Sigmoid colon (tissue), 7 donors: Measurements from ENCODE around the gene RAP1A. TPM values are rescaled to one million over a fixed set of nuclear protein-coding genes. Genes with fewer than 3 reads are reported as not detected.

Source experiments
- DNase-seq: peaks from one replicate; pipeline ENCODE4 v3.0.0-alpha.2; 2019
- H3K27ac ChIP-seq, 4 donors: fragments of 200-600 bp; sonication (generic); one replicate each; pipeline ENCODE4 v1.5.1; 2016 to 2019; ENCODE audit warnings: mild to moderate bottlenecking in 1 of 4
- H3K27me3 ChIP-seq, 3 donors: fragments of 200-600 bp; sonication (generic); one replicate each; pipeline ENCODE4 v1.5.1; 2019; ENCODE audit warnings: mild to moderate bottlenecking in 1 of 3
- H3K36me3 ChIP-seq, 4 donors: fragments of 200-600 bp; sonication (generic); one replicate each; pipeline ENCODE4 v1.5.1; 2016 to 2019
- H3K4me1 ChIP-seq, 4 donors: fragments of 200-600 bp; sonication (generic); one replicate each; pipeline ENCODE4 v1.5.1; 2017 to 2019
- H3K4me3 ChIP-seq, 4 donors: fragments of 200-600 bp; sonication (generic); one replicate each; pipeline ENCODE4 v1.5.1; 2017 to 2019; ENCODE audit warnings: mild to moderate bottlenecking in 2 of 4, moderate library complexity in 1 of 4
- H3K9me3 ChIP-seq, 4 donors: fragments of 200-600 bp in 3 of 4; sonication (generic) in 3 of 4; one replicate each; pipeline versions ENCODE4 v1.5.1 to v1.6.1; 2013 to 2019
- CTCF ChIP-seq, 4 experiments: fragments of 450-650 bp in 3 of 4; fragments of 200-600 bp in 1 of 4; IDR thresholded peaks; one replicate each; pipeline ENCODE4 v1.5.1; 2016 to 2019; ENCODE audit warnings: antibody characterized with exemption in 4 of 4, mild to moderate bottlenecking in 3 of 4, moderate library complexity in 2 of 4
- EP300 ChIP-seq, 4 donors: sonication (generic); formaldehyde crosslinking; IDR thresholded peaks; one replicate each; pipeline ENCODE4 v1.6.1; 2017; ENCODE audit warnings: antibody characterized with exemption in 4 of 4
- POLR2A ChIP-seq, 2 donors: fragments of 450-650 bp; IDR thresholded peaks; one replicate each; pipeline ENCODE4 v1.6.1; 2016; ENCODE audit warnings: antibody characterized with exemption in 2 of 2, mild to moderate bottlenecking in 2 of 2, moderate library complexity in 2 of 2
- POLR2AphosphoS5 ChIP-seq, 4 donors: sonication (generic); formaldehyde crosslinking; IDR thresholded peaks; one replicate each; pipeline ENCODE4 v1.6.1; 2017; ENCODE audit warnings: antibody characterized with exemption in 4 of 4
- WGBS, 2 donors: extraction: QIAGEN DNeasy Blood & Tissue Kit; methylation state at CpG; one replicate each; pipeline ENCODE4 v1.1.7; 2013; 5-methylcytosine and 5-hydroxymethylcytosine counted together
- intact Hi-C: fragments of 100-400 bp; cut with DNase I; formaldehyde crosslinking; loops from one replicate; pipeline ENCODE4 v1.15.1; 2023
- polyA plus RNA-seq, 3 donors: library from polyadenylated mRNA; stranded (reverse); fragments of 200-250 nt; gene quantifications; one replicate each; pipeline ENCODE4 v1.2.3, GENCODE V29; 2013
- total RNA-seq, 4 donors: library from RNA; depleted of rRNA; stranded (reverse); fragments of >200 nt; gene quantifications; one replicate each; pipeline ENCODE4 v1.1.0, GENCODE V29; 2016
- donor health status: healthy with polysubstance abuse.
- donor health status: Bipolar disorder and iron deficiency.
- donor health status: healthy.

The RAP1A gene
- total and polyA plus RNA-seq, 7 donors = 87.5 to 381 (median 213) TPM

- no peaks in the 10 kb centered on the region for H3K9me3 ChIP-seq
- H3K4me3 ChIP-seq = no peak overlapping the region
- TF ChIP-seq EP300 (IDR thresholded peaks at IDR 0.05) (no peak), POLR2AphosphoS5 (IDR thresholded peaks at IDR 0.05) (peak in 1 of 4 donors; percentile 21)
- no peak overlapping the region for H3K27ac ChIP-seq
- intact Hi-C loops = no loop called here
- no peak for DNase-seq
- WGBS, 2 donors = 38 to 65% methylated on average over 1 of the region's 1 CpG
- peaks cover 0 to 38% (median 32%) of the 10 kb centered on the region in 4 donors for H3K4me1 ChIP-seq
- H3K27me3 ChIP-seq = no peaks in the 10 kb centered on the region
- H3K36me3 ChIP-seq = peaks cover 0 to 12% (median 0%) of the 10 kb centered on the region in 4 donors
These were observed 104.3 kb downstream of the RAP1A start for GRCh38 chr1:111723871-111724270.

GRCh38 chr1:111725192-111725591 is 105.6 kb downstream of the RAP1A start:
- Histone ChIP-seq H3K4me3 (no peak overlapping the region), H3K27me3 (no peaks in the 10 kb centered on the region), H3K4me1 (peaks cover 0 to 40% (median 28%) of the 10 kb centered on the region in 4 donors), H3K36me3 (peaks cover 0 to 12% (median 0%) of the 10 kb centered on the region in 4 donors), H3K27ac (peak overlapping the region in 2 of 4 donors; percentile 20 to 32), H3K9me3 (no peaks in the 10 kb centered on the region)
- DNase-seq = peak; percentile 79
- intact Hi-C loops = no loop called here
- 52 to 71% methylated on average over 5 of the region's 5 CpGs for whole genome bisulfite sequencing, 2 donors
- TF ChIP-seq POLR2A (IDR thresholded peaks at IDR 0.05) (no peak), POLR2AphosphoS5 (IDR thresholded peaks at IDR 0.05) (peak in 1 of 4 donors; percentile 14)

- 90 to 92% methylated on average over 18 of the region's 18 CpGs for WGBS, 2 donors
- Histone ChIP-seq H3K36me3 (peaks cover 0 to 12% (median 0%) of the 10 kb centered on the region in 4 donors), H3K9me3 (no peaks in the 10 kb centered on the region), H3K27me3 (no peaks in the 10 kb centered on the region), H3K4me3 (no peak overlapping the region), H3K27ac (no peak overlapping the region), H3K4me1 (peaks cover 0 to 23% (median 14%) of the 10 kb centered on the region in 4 donors)
- TF ChIP-seq POLR2A (IDR thresholded peaks at IDR 0.05) (no peak), CTCF (IDR thresholded peaks at IDR 0.05) (no peak), POLR2AphosphoS5 (IDR thresholded peaks at IDR 0.05) (no peak), EP300 (IDR thresholded peaks at IDR 0.05) (no peak)
- intact Hi-C loops = no loop called here
- DNase-seq = no peak
These were observed 107.5 kb downstream of the RAP1A start for GRCh38 chr1:111727056-111727455.

- Histone ChIP-seq H3K9me3 (no peaks in the 10 kb centered on the region), H3K27me3 (no peaks in the 10 kb centered on the region), H3K27ac (no peak overlapping the region), H3K4me1 (peaks cover 0 to 32% (median 22%) of the 10 kb centered on the region in 4 donors), H3K4me3 (no peak overlapping the region), H3K36me3 (peaks cover 0 to 12% (median 0%) of the 10 kb centered on the region in 4 donors)
- no peak for TF ChIP-seq EP300 (IDR thresholded peaks at IDR 0.05)
- TF ChIP-seq POLR2AphosphoS5 (IDR thresholded peaks at IDR 0.05) = no peak
- no peak for TF ChIP-seq CTCF (IDR thresholded peaks at IDR 0.05)
- no peak for TF ChIP-seq POLR2A (IDR thresholded peaks at IDR 0.05)
- intact Hi-C loops = no loop called here
- no peak for DNase-seq
- 66 to 77% methylated on average over 8 of the region's 8 CpGs for WGBS, 2 donors
These were observed 109.8 kb downstream of the RAP1A start for GRCh38 chr1:111729271-111729921.

- WGBS, 2 donors = 85 to 90% methylated on average over 7 of the region's 7 CpGs
- H3K4me1 ChIP-seq = peaks cover 0 to 34% (median 22%) of the 10 kb centered on the region in 4 donors
- H3K27me3 ChIP-seq = no peaks in the 10 kb centered on the region
- TF ChIP-seq EP300 (IDR thresholded peaks at IDR 0.05) (no peak), POLR2A (IDR thresholded peaks at IDR 0.05) (no peak), CTCF (IDR thresholded peaks at IDR 0.05) (no peak), POLR2AphosphoS5 (IDR thresholded peaks at IDR 0.05) (no peak)
- H3K36me3 ChIP-seq = peaks cover 0 to 12% (median 0%) of the 10 kb centered on the region in 4 donors
- intact Hi-C loops = no loop called here
- no peaks in the 10 kb centered on the region for H3K9me3 ChIP-seq
- no peak for DNase-seq
- no peak overlapping the region for H3K27ac ChIP-seq
- H3K4me3 ChIP-seq = no peak overlapping the region
These were observed 110.5 kb downstream of the RAP1A start for GRCh38 chr1:111729946-111730681.
